Endodermal cell (in vitro differentiated cells): ENCODE results near the gene NODAL. TPM values are rescaled to one million over a fixed set of nuclear protein-coding genes. Genes with fewer than 3 reads are reported as not detected.

Experiments
- DNase-seq: peaks from one replicate; pipeline ENCODE4 v3.0.0-alpha.2; 2017
- H3K27ac ChIP-seq: 2 replicates; pipeline ENCODE4 v1.5.1; 2013; ENCODE audit warnings: mild to moderate bottlenecking, low read depth, low read length, moderate library complexity
- H3K27me3 ChIP-seq: 2 replicates; pipeline ENCODE4 v1.6.1; 2013; ENCODE audit warnings: mild to moderate bottlenecking, low read length, moderate library complexity; ENCODE audit not compliant: insufficient read depth, control insufficient read depth, poor library complexity, severe bottlenecking
- H3K36me3 ChIP-seq: 2 replicates; pipeline ENCODE4 v1.7.0; 2013; ENCODE audit warnings: mild to moderate bottlenecking, low read length, moderate library complexity; ENCODE audit not compliant: control insufficient read depth, insufficient read depth
- H3K4me1 ChIP-seq: one replicate; pipeline ENCODE4 v1.7.0; 2013; ENCODE audit warnings: low read length; ENCODE audit not compliant: control insufficient read depth, insufficient read depth
- H3K4me3 ChIP-seq: 2 replicates; pipeline ENCODE4 v1.5.1; 2013; ENCODE audit warnings: mild to moderate bottlenecking, low read length, moderate library complexity
- H3K9ac ChIP-seq: 2 replicates; pipeline ENCODE4 v1.6.1; 2013; ENCODE audit warnings: mild to moderate bottlenecking, low read length, moderate library complexity; ENCODE audit not compliant: poor library complexity, severe bottlenecking; ENCODE audit errors: extremely low read depth
- H3K9me3 ChIP-seq: 2 replicates; pipeline ENCODE4 v1.6.1; 2013; ENCODE audit warnings: mild to moderate bottlenecking, low read length, moderate library complexity; ENCODE audit not compliant: control insufficient read depth
- H3K27ac Mint-ChIP-seq: 2 replicates; pipeline ENCODE4 v1.8.0; 2020; ENCODE audit warnings: mixed read lengths
- H3K27me3 Mint-ChIP-seq: 2 replicates; pipeline ENCODE4 v1.8.0; 2021; ENCODE audit warnings: mild to moderate bottlenecking, mixed read lengths; ENCODE audit not compliant: insufficient read depth
- H3K36me3 Mint-ChIP-seq: 2 replicates; pipeline ENCODE4 v1.8.0; 2020; ENCODE audit warnings: low read depth, mixed read lengths
- H3K4me1 Mint-ChIP-seq: 2 replicates; pipeline ENCODE4 v1.8.0; 2020; ENCODE audit warnings: mixed read lengths
- H3K4me3 Mint-ChIP-seq: 2 replicates; pipeline ENCODE4 v1.8.0; 2020; ENCODE audit warnings: mild to moderate bottlenecking, moderate library complexity, mixed read lengths
- H3K9me3 Mint-ChIP-seq: 2 replicates; pipeline ENCODE4 v1.8.0; 2020; ENCODE audit warnings: mild to moderate bottlenecking, mixed read lengths
- CTCF ChIP-seq: fragments of 200-600 bp; sonication (generic); conservative IDR thresholded peaks from 2 replicates; pipeline ENCODE4 v1.5.0; 2021; ENCODE audit warnings: antibody characterized with exemption, mild to moderate bottlenecking
- WGBS, 2 experiments: methylation state at CpG; one replicate each; pipeline versions ENCODE4 v1.1.5 to v1.1.7; 2013; ENCODE audit warnings: missing lambda C conversion rate in 2 of 2, mixed read lengths in 1 of 2; ENCODE audit not compliant: insufficient coverage in 1 of 2, insufficient read length in 1 of 2; 5-methylcytosine and 5-hydroxymethylcytosine counted together
- total RNA-seq, 2 donors: library from RNA; stranded (reverse); fragmentation: NEBNext Ultra II Directional in 1 of 2; extraction: Animal tissue kit (Norgen Biotek cat#: 25700) in 1 of 2; gene quantifications; 2 replicates in 1 of 2; 3 replicates in 1 of 2; pipeline ENCODE4 v1.2.1, GENCODE V29; 2021

The NODAL gene
- total RNA-seq, 2 donors from 2014 or later, result 18.2 to 71.0 TPM

GRCh38 chr10:70404787-70405036, 36.8 kb downstream of the NODAL start:
- Histone ChIP-seq H3K36me3 (peaks cover 22% of the 10 kb centered on the region), H3K4me1 (peaks cover 2% of the 10 kb centered on the region), H3K27ac (peak overlapping the region; percentile 84), H3K27me3 (no peaks in the 10 kb centered on the region), H3K9me3 (no peaks in the 10 kb centered on the region), H3K9ac (peak overlapping the region; percentile 85), H3K4me3 (peak overlapping the region; percentile 96)
- no peak for DNase-seq
- Mint-ChIP-seq H3K9me3 (peaks cover 10% of the 10 kb centered on the region), H3K4me1 (peaks cover 26% of the 10 kb centered on the region), H3K27ac (peak overlapping the region; percentile 94), H3K36me3 (peaks cover 27% of the 10 kb centered on the region), H3K4me3 (peak overlapping the region; percentile 92), H3K27me3 (no peaks in the 10 kb centered on the region)
- TF ChIP-seq CTCF, result no peak
- WGBS, 2 experiments, result 0% methylated on average over 9 to 11 of the region's 11 CpGs

- DNase-seq, result peak; percentile 100
- TF ChIP-seq CTCF, result no peak
- H3K36me3 ChIP-seq, result peaks cover 17% of the 10 kb centered on the region
- peaks cover 24% of the 10 kb centered on the region for H3K36me3 Mint-ChIP-seq
- no peaks in the 10 kb centered on the region for H3K27me3 Mint-ChIP-seq
- peak within 1 kb of the TSS; percentile 96 for H3K4me3 ChIP-seq
- H3K27ac ChIP-seq, result peak within 1 kb of the TSS; percentile 84
- peaks cover 26% of the 10 kb centered on the region for H3K4me1 Mint-ChIP-seq
- no peaks in the 10 kb centered on the region for H3K27me3 ChIP-seq
- H3K4me3 Mint-ChIP-seq, result peak within 1 kb of the TSS; percentile 92
- no peaks in the 10 kb centered on the region for H3K9me3 ChIP-seq
- peak within 1 kb of the TSS; percentile 94 for H3K27ac Mint-ChIP-seq
- WGBS, 2 experiments, result 0% methylated on average over 20 to 103 of the region's 103 CpGs
- peaks cover 10% of the 10 kb centered on the region for H3K9me3 Mint-ChIP-seq
- peaks cover 2% of the 10 kb centered on the region for H3K4me1 ChIP-seq
- H3K9ac ChIP-seq, result peak within 1 kb of the TSS; percentile 85
Observed at GRCh38 chr10:70404036-70404786, 37.3 kb downstream of the NODAL start, which contains the start of gene EIF4EBP2. TSS of gene EIF4EBP2 (plus strand) at chr10:70404145. CDS start at chr10:70404402, 257 bp downstream.

GRCh38 chr10:70403483-70404035, 37.9 kb downstream of the NODAL start:
- peak overlapping the region; percentile 92 for H3K4me3 Mint-ChIP-seq
- H3K36me3 Mint-ChIP-seq, result peaks cover 17% of the 10 kb centered on the region
- TF ChIP-seq CTCF, result no peak

More at GRCh38 chr10:70403483-70404035, 37.9 kb downstream of the NODAL start:
- no peak for DNase-seq
- no peak overlapping the region for H3K27ac ChIP-seq
- H3K9me3 ChIP-seq, result no peaks in the 10 kb centered on the region
- peaks cover 9% of the 10 kb centered on the region for H3K9me3 Mint-ChIP-seq
- peak overlapping the region; percentile 70 for H3K4me3 ChIP-seq
- peak overlapping the region; percentile 15 for H3K9ac ChIP-seq
- H3K4me1 Mint-ChIP-seq, result peaks cover 20% of the 10 kb centered on the region
- H3K36me3 ChIP-seq, result peaks cover 10% of the 10 kb centered on the region
- H3K27me3 Mint-ChIP-seq, result no peaks in the 10 kb centered on the region
- H3K4me1 ChIP-seq, result peaks cover 2% of the 10 kb centered on the region
- no peaks in the 10 kb centered on the region for H3K27me3 ChIP-seq
- 11 to 19% methylated on average over 7 to 11 of the region's 12 CpGs for WGBS, 2 experiments
- peak overlapping the region; percentile 94 for H3K27ac Mint-ChIP-seq
